Central memory CD8-positive, alpha-beta T cell (primary cell): ENCODE results near the gene TMEM179.
"Not testable (repeated sequence)": the region's sequence is repeated elsewhere in the genome, so short reads cannot be mapped to it uniquely, and the experiment has no call there.

Source experiments
- ATAC-seq: fragments of 150-1000 bp; cut with Tn5 transposase; replicated peaks from 2 replicates; pipeline ENCODE4 v1.10.0; 2022; ENCODE audit warnings: mild to moderate bottlenecking, moderate FRiP score, moderate number of reproducible peaks; ENCODE audit not compliant: poor library complexity, severe bottlenecking; ENCODE audit errors: extremely low read depth
- DNase-seq, 2 donors: peaks; one replicate each; pipeline ENCODE4 v3.0.0; 2021; ENCODE audit warnings: low spot score in 2 of 2
- H3K27ac Mint-ChIP-seq: one replicate; pipeline ENCODE4 v1.8.0; 2022; ENCODE audit warnings: low read depth, mild to moderate bottlenecking, moderate library complexity, mixed read lengths
- H3K27me3 Mint-ChIP-seq: one replicate; pipeline ENCODE4 v1.8.0; 2022; ENCODE audit warnings: mixed read lengths
- H3K36me3 Mint-ChIP-seq: one replicate; pipeline ENCODE4 v1.8.0; 2022; ENCODE audit warnings: mild to moderate bottlenecking, moderate library complexity, mixed read lengths; ENCODE audit not compliant: insufficient read depth
- H3K4me1 Mint-ChIP-seq: one replicate; pipeline ENCODE4 v1.8.0; 2022; ENCODE audit warnings: mixed read lengths
- H3K4me3 Mint-ChIP-seq: one replicate; pipeline ENCODE4 v1.8.0; 2022; ENCODE audit warnings: mild to moderate bottlenecking, moderate library complexity, mixed read lengths
- H3K9me3 Mint-ChIP-seq: one replicate; pipeline ENCODE4 v1.8.0; 2022; ENCODE audit warnings: mixed read lengths

TMEM179 gene

GRCh38 chr14:104643306-104643705 is 38.7 kb upstream of the TMEM179 start:
- peaks cover 5% of the 10 kb centered on the region for H3K9me3 Mint-ChIP-seq
- no peaks in the 10 kb centered on the region for H3K4me1 Mint-ChIP-seq
- no peak overlapping the region for H3K4me3 Mint-ChIP-seq
- H3K36me3 Mint-ChIP-seq, result no peaks in the 10 kb centered on the region
- no peak for DNase-seq
- H3K27me3 Mint-ChIP-seq, result peaks cover 28% of the 10 kb centered on the region
- no peak overlapping the region for H3K27ac Mint-ChIP-seq
- ATAC-seq, result no peak

GRCh38 chr14:104642540-104642868 is 37.9 kb upstream of the TMEM179 start:
- Mint-ChIP-seq H3K4me3 (no peak overlapping the region), H3K27ac (no peak overlapping the region), H3K4me1 (no peaks in the 10 kb centered on the region), H3K9me3 (peaks cover 5% of the 10 kb centered on the region), H3K27me3 (peaks cover 36% of the 10 kb centered on the region), H3K36me3 (no peaks in the 10 kb centered on the region)
- ATAC-seq (no peak), DNase-seq (no peak)

- no peak overlapping the region for H3K27ac Mint-ChIP-seq
- no peaks in the 10 kb centered on the region for H3K4me1 Mint-ChIP-seq
- peaks cover 5% of the 10 kb centered on the region for H3K9me3 Mint-ChIP-seq
- H3K36me3 Mint-ChIP-seq, result no peaks in the 10 kb centered on the region
- no peak overlapping the region for H3K4me3 Mint-ChIP-seq
- H3K27me3 Mint-ChIP-seq, result peaks cover 38% of the 10 kb centered on the region
- DNase-seq (no peak), ATAC-seq (no peak)
These were observed 37.4 kb upstream of the TMEM179 start for GRCh38 chr14:104641753-104642539.

GRCh38 chr14:104640681-104641080 is 36.1 kb upstream of the TMEM179 start:
- Mint-ChIP-seq H3K9me3 (peaks cover 5% of the 10 kb centered on the region), H3K4me1 (no peaks in the 10 kb centered on the region), H3K36me3 (no peaks in the 10 kb centered on the region), H3K4me3 (no peak overlapping the region), H3K27me3 (peaks cover 38% of the 10 kb centered on the region), H3K27ac (no peak overlapping the region)
- DNase-seq (no peak), ATAC-seq (no peak)

- no peak for DNase-seq
These were observed 35.4 kb upstream of the TMEM179 start for GRCh38 chr14:104639885-104640548.

GRCh38 chr14:104639471-104639870 is 34.9 kb upstream of the TMEM179 start:
- Mint-ChIP-seq H3K9me3 (no peaks in the 10 kb centered on the region), H3K4me3 (no peak overlapping the region), H3K36me3 (no peaks in the 10 kb centered on the region), H3K4me1 (no peaks in the 10 kb centered on the region), H3K27ac (no peak overlapping the region), H3K27me3 (peaks cover 44% of the 10 kb centered on the region)
- DNase-seq (no peak), ATAC-seq (no peak)

More at GRCh38 chr14:104639885-104640548, 35.4 kb upstream of the TMEM179 start:
- H3K27ac Mint-ChIP-seq, result no peak overlapping the region
- no peak overlapping the region for H3K4me3 Mint-ChIP-seq
- ATAC-seq, result peak; percentile 19
- H3K9me3 Mint-ChIP-seq, result peaks cover under 1% of the 10 kb centered on the region
- H3K36me3 Mint-ChIP-seq, result no peaks in the 10 kb centered on the region
- H3K27me3 Mint-ChIP-seq, result peaks cover 39% of the 10 kb centered on the region
- H3K4me1 Mint-ChIP-seq, result no peaks in the 10 kb centered on the region

- no peak overlapping the region for H3K27ac Mint-ChIP-seq
- peaks cover 46% of the 10 kb centered on the region for H3K27me3 Mint-ChIP-seq
- no peak overlapping the region for H3K4me3 Mint-ChIP-seq
- H3K4me1 Mint-ChIP-seq, result no peaks in the 10 kb centered on the region
- H3K9me3 Mint-ChIP-seq, result no peaks in the 10 kb centered on the region
- DNase-seq (no peak), ATAC-seq (no peak)
- no peaks in the 10 kb centered on the region for H3K36me3 Mint-ChIP-seq
These were observed 34.4 kb upstream of the TMEM179 start for GRCh38 chr14:104638927-104639450.

GRCh38 chr14:104638190-104638589 is 33.6 kb upstream of the TMEM179 start:
- no peaks in the 10 kb centered on the region for H3K36me3 Mint-ChIP-seq
- no peak overlapping the region for H3K4me3 Mint-ChIP-seq
- H3K27me3 Mint-ChIP-seq, result peaks cover 41% of the 10 kb centered on the region
- ATAC-seq (no peak), DNase-seq (no peak)
- no peaks in the 10 kb centered on the region for H3K9me3 Mint-ChIP-seq
- H3K4me1 Mint-ChIP-seq, result no peaks in the 10 kb centered on the region
- H3K27ac Mint-ChIP-seq, result no peak overlapping the region

- Mint-ChIP-seq H3K27ac (no peak overlapping the region), H3K27me3 (peaks cover 41% of the 10 kb centered on the region), H3K4me3 (no peak overlapping the region), H3K36me3 (no peaks in the 10 kb centered on the region), H3K9me3 (no peaks in the 10 kb centered on the region), H3K4me1 (no peaks in the 10 kb centered on the region)
- ATAC-seq (no peak), DNase-seq (no peak)
These were observed 33.0 kb upstream of the TMEM179 start for GRCh38 chr14:104637546-104638003.

- peaks cover 41% of the 10 kb centered on the region for H3K27me3 Mint-ChIP-seq
- DNase-seq, H3K9me3 Mint-ChIP-seq, H3K4me3 Mint-ChIP-seq, ATAC-seq, H3K36me3 Mint-ChIP-seq, H3K4me1 Mint-ChIP-seq, H3K27ac Mint-ChIP-seq: not testable (repeated sequence)
These were observed 32.4 kb upstream of the TMEM179 start for GRCh38 chr14:104636846-104637545.

GRCh38 chr14:104636131-104636530 is 31.6 kb upstream of the TMEM179 start:
- DNase-seq (no peak), ATAC-seq (no peak)
- no peak overlapping the region for H3K4me3 Mint-ChIP-seq
- no peak overlapping the region for H3K27ac Mint-ChIP-seq
- peaks cover 2% of the 10 kb centered on the region for H3K36me3 Mint-ChIP-seq
- no peaks in the 10 kb centered on the region for H3K4me1 Mint-ChIP-seq
- H3K27me3 Mint-ChIP-seq, result peaks cover 41% of the 10 kb centered on the region
- H3K9me3 Mint-ChIP-seq, result no peaks in the 10 kb centered on the region

- Mint-ChIP-seq H3K4me1 (no peaks in the 10 kb centered on the region), H3K27ac (no peak overlapping the region), H3K36me3 (peaks cover 2% of the 10 kb centered on the region), H3K27me3 (peaks cover 41% of the 10 kb centered on the region), H3K9me3 (no peaks in the 10 kb centered on the region), H3K4me3 (no peak overlapping the region)
- ATAC-seq (no peak), DNase-seq (no peak)
These were observed 31.1 kb upstream of the TMEM179 start for GRCh38 chr14:104635717-104636116.
